ENCODE data around the gene SPNS3.

SPNS3 gene

DNA sequence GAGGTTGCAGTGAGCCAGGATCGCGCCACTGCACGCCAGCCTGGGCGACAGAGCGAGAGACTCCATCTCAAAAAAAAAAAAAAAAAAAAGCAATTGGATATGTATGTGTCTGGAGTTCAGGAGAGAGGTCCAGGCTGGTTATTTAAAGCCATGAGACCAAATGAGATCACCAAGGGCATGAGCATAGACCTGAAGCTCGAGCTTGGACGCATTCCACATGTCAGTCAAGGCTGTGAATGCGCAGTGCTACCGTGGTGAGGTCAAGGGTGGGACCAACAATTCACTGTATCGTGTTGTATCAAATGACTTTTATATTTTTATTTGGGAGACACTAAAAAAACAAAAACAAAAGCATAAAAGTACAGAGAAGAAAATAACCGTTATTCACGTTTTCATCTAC is 35.8 kb downstream of the SPNS3 start:
- POLR2A ChIA-PET (ENCODE audit: low non-redundant PET), result no interaction called here
- TF ChIP-seq, protein P1, sequence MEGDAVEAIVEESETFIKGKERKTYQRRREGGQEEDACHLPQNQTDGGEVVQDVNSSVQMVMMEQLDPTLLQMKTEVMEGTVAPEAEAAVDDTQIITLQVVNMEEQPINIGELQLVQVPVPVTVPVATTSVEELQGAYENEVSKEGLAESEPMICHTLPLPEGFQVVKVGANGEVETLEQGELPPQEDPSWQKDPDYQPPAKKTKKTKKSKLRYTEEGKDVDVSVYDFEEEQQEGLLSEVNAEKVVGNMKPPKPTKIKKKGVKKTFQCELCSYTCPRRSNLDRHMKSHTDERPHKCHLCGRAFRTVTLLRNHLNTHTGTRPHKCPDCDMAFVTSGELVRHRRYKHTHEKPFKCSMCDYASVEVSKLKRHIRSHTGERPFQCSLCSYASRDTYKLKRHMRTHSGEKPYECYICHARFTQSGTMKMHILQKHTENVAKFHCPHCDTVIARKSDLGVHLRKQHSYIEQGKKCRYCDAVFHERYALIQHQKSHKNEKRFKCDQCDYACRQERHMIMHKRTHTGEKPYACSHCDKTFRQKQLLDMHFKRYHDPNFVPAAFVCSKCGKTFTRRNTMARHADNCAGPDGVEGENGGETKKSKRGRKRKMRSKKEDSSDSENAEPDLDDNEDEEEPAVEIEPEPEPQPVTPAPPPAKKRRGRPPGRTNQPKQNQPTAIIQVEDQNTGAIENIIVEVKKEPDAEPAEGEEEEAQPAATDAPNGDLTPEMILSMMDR (conservative IDR thresholded peaks at IDR 0.05; ENCODE audit: low read depth), result no peak
- DNase-seq (ENCODE audit: low spot score), result no peak
- CTCF ChIA-PET, result no interaction called here
- H3K27ac ChIP-seq, result no peak overlapping the region

DNA sequence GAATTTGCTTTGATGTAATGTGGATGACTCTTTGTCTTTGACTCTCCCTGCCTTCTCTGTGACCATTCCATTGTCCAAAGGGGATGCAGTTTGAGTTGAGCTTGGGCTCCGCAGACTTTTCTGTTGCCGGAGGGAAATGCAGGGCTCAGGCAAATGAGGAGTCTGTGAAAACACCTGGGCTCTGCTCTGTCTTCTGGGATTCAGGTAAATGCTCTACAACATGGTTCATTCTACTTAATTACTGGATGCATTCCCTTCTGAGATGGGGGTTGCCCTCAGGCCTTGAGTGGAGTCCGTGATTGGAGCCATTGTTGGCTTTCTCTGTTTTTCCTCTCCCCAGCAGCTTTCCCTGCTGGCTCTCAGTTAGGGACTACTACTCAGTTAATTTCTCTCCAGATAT is 38.5 kb downstream of the SPNS3 start:
- POLR2A ChIA-PET (ENCODE audit: low non-redundant PET), result no interaction called here
- CTCF ChIA-PET, result interaction anchor here (1.0 kb wide), 1 partner anchor 95 kb away, joined by 4 read pairs; no protein-coding TSS in a partner anchor
- no peak for DNase-seq (ENCODE audit: low spot score)
- H3K27ac ChIP-seq, result no peak overlapping the region
- TF ChIP-seq, protein P1 (conservative IDR thresholded peaks at IDR 0.05; ENCODE audit: low read depth), result no peak

DNA sequence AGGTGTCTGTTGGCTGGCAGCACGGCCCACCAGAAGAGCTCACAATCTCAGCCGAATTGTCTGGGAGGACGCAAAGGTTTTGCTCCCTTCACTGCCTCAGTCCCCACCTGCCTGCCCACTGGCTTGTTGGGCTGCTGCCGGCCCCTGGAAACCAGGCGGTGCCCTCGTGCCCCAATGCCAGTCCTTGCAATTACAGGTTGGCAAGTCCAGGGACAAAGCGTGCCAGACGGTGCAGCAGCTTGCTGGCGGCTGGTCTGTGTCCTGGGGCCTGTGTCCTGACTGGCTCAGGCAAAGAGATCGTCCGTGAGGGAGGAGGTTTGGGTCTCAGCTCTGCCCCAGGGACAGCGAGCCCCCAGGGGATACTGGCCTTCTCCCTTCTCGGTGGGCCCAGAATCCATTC is 40.4 kb downstream of the SPNS3 start:
- POLR2A ChIA-PET (ENCODE audit: low non-redundant PET), result no interaction called here
- H3K27ac ChIP-seq, result no peak overlapping the region
- DNase-seq (ENCODE audit: low spot score), result no peak
- TF ChIP-seq, protein P1 (conservative IDR thresholded peaks at IDR 0.05; ENCODE audit: low read depth), result no peak
- CTCF ChIA-PET, result interaction anchor here (0.7 kb wide), 1 partner anchor 92 kb away, joined by 3 read pairs; no protein-coding TSS in a partner anchor

DNA sequence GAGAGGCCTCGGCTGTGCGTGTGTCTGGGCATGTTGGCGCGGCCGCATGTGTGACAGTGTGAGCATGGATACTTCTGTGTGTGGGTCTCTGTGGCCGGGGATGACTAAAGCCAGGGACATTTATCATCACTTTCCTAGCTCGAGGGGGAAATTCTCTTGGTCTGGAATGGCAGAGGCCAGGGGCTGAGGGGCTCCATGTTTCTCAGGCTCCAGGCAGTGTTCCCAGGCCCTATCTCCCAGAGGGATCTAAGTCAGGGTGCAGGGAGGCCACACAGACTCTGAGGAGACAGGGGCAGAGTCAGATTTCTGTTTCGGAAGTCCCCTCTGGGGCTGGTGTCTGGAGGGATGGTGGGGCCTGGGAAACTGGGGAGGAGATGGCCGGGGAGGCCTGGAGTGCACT is 41.3 kb downstream of the SPNS3 start:
- ChIA-PET CTCF (no interaction called here), POLR2A (ENCODE audit: low non-redundant PET) (no interaction called here)
- no peak for DNase-seq (ENCODE audit: low spot score)
- no peak overlapping the region for H3K27ac ChIP-seq
- TF ChIP-seq, protein P1 (conservative IDR thresholded peaks at IDR 0.05; ENCODE audit: low read depth), result no peak

DNA sequence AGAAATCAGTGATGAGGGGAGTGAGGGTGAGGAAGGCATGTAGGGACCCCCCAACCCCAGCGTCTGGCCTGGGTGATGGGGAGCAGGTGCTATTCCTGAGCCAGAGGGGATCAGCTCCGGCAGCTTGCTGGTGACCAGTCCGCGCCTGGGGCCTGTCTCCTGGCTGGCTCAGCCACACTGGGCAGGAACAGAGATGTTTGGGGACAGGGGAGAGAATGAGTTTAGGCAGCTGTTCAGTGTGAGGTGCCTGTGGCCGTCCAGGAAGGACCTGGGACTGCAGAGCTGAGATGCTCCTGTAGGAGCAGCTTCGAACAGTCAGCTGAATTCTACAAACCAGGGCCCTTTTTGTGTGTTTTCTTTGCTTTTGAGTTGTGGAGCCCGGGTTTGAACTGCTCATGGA is 41.7 kb downstream of the SPNS3 start:
- TF ChIP-seq, protein P1 (conservative IDR thresholded peaks at IDR 0.05; ENCODE audit: low read depth), result no peak
- POLR2A ChIA-PET (ENCODE audit: low non-redundant PET), result no interaction called here
- no peak for DNase-seq (ENCODE audit: low spot score)
- H3K27ac ChIP-seq, result no peak overlapping the region
- CTCF ChIA-PET, result interaction anchor here (0.8 to 1.0 kb wide), 2 partner anchors 38 to 54 kb away, joined by 5 to 8 read pairs; no protein-coding TSS in a partner anchor

DNA sequence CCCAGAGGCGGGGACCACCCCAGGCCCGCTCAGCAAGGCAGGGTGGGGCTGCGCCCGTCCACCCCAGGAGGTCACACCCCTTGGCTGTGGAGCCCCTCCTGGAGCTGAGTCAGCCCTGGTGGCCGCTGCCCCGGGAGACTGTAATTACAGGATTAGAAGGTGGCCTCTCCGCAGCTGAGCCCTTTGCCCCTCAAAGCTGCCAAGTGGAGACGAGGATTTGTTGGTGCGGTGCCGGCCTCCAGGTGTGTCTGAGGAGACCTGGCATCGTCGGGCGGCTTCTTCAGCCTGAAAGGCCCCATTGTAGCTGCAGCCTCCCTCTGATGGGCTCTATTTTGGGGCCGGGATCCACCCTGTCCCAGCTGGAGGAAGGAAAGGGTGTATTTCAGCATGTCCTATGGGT is 42.3 kb downstream of the SPNS3 start:
- no peak for DNase-seq (ENCODE audit: low spot score)
- H3K27ac ChIP-seq, result no peak overlapping the region
- TF ChIP-seq, protein P1 (conservative IDR thresholded peaks at IDR 0.05; ENCODE audit: low read depth), result no peak
- ChIA-PET POLR2A (ENCODE audit: low non-redundant PET) (no interaction called here), CTCF (interaction anchor here (0.8 to 1.0 kb wide), 2 partner anchors 38 to 55 kb away, joined by 5 to 8 read pairs; no protein-coding TSS in a partner anchor)
